ENCODE measurements around the gene NAALADL2.

- TF ChIP-seq FOSL2 (IDR thresholded peaks at IDR 0.05) (no peak), FOSL2 (CRISPR knock-in tag; IDR thresholded peaks at IDR 0.05) (no peak), RAD21 (conservative IDR thresholded peaks at IDR 0.05 in 1 of 2, IDR thresholded peaks at IDR 0.05 in 1 of 2) (no peak), SMC3 (IDR thresholded peaks at IDR 0.05) (no peak), EP300 (IDR thresholded peaks at IDR 0.05) (no peak), HDAC2 (IDR thresholded peaks at IDR 0.05) (no peak), POLR2A (IDR thresholded peaks at IDR 0.05; ENCODE audit: low read length) (no peak), ZFP36 (IDR thresholded peaks at IDR 0.05; ENCODE audit: borderline replicate concordance, partially characterized antibody) (no peak)
- TF ChIP-seq, protein P1, sequence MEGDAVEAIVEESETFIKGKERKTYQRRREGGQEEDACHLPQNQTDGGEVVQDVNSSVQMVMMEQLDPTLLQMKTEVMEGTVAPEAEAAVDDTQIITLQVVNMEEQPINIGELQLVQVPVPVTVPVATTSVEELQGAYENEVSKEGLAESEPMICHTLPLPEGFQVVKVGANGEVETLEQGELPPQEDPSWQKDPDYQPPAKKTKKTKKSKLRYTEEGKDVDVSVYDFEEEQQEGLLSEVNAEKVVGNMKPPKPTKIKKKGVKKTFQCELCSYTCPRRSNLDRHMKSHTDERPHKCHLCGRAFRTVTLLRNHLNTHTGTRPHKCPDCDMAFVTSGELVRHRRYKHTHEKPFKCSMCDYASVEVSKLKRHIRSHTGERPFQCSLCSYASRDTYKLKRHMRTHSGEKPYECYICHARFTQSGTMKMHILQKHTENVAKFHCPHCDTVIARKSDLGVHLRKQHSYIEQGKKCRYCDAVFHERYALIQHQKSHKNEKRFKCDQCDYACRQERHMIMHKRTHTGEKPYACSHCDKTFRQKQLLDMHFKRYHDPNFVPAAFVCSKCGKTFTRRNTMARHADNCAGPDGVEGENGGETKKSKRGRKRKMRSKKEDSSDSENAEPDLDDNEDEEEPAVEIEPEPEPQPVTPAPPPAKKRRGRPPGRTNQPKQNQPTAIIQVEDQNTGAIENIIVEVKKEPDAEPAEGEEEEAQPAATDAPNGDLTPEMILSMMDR (IDR thresholded peaks at IDR 0.05) = no peak
Measured at GRCh38 chr3:175397372-175397771, 538.2 kb downstream of the NAALADL2 start.

All from A549 (cell line).